NCI-H1694 (cell line): Measurements from ENCODE around the gene REXO5.
A peak's percentile ranks its signal among the peaks of the same experiment; 100 is the strongest.
"Not testable (repeated sequence)": the region's sequence is repeated elsewhere in the genome, so short reads cannot be mapped to it uniquely, and the experiment has no call there.

Experiments
- DNase-seq: peaks from one replicate; lab custom pipeline; 2025; lab: John Stamatoyannopoulos, UW

Gene REXO5

GRCh38 chr16:20803192-20803560 is 3.2 kb upstream of the REXO5 start:
- no peak for DNase-seq

- DNase-seq, result no peak
Measured at GRCh38 chr16:20803561-20804214, 2.6 kb upstream of the REXO5 start.

- DNase-seq, result not testable (repeated sequence)
Measured at GRCh38 chr16:20805684-20806167, 601 bp upstream of the REXO5 start.

- DNase-seq, result no peak
Measured at GRCh38 chr16:20807862-20808261, 1.5 kb downstream of the REXO5 start.

- DNase-seq, result no peak
Measured at GRCh38 chr16:20811889-20812439, 5.6 kb downstream of the REXO5 start.

GRCh38 chr16:20812510-20812909 is 6.2 kb downstream of the REXO5 start:
- DNase-seq, result no peak

GRCh38 chr16:20814784-20815183 is 8.5 kb downstream of the REXO5 start:
- DNase-seq, result peak; percentile 57

- DNase-seq, result no peak
Measured at GRCh38 chr16:20818929-20819585, 12.7 kb downstream of the REXO5 start.

- DNase-seq, result no peak
Measured at GRCh38 chr16:20821682-20822081, 15.4 kb downstream of the REXO5 start.

- no peak for DNase-seq
Measured at GRCh38 chr16:20822521-20823325, 16.4 kb downstream of the REXO5 start.

GRCh38 chr16:20826039-20826566 is 19.8 kb downstream of the REXO5 start:
- DNase-seq, result no peak

- no peak for DNase-seq
Measured at GRCh38 chr16:20829536-20829935, 23.2 kb downstream of the REXO5 start.

- no peak for DNase-seq
Measured at GRCh38 chr16:20830372-20830771, 24.0 kb downstream of the REXO5 start.

GRCh38 chr16:20833086-20833485 is 26.8 kb downstream of the REXO5 start:
- no peak for DNase-seq

GRCh38 chr16:20838240-20838639 is 31.9 kb downstream of the REXO5 start:
- DNase-seq, result no peak

- no peak for DNase-seq
Measured at GRCh38 chr16:20839504-20839903, 33.2 kb downstream of the REXO5 start.

- no peak for DNase-seq
Measured at GRCh38 chr16:20844054-20844453, 37.7 kb downstream of the REXO5 start.

GRCh38 chr16:20844588-20844987 is 38.3 kb downstream of the REXO5 start:
- no peak for DNase-seq

- DNase-seq, result no peak
Measured at GRCh38 chr16:20846030-20846429, 39.7 kb downstream of the REXO5 start.

GRCh38 chr16:20846551-20846950 is 40.2 kb downstream of the REXO5 start:
- DNase-seq, result no peak

- DNase-seq, result no peak
Measured at GRCh38 chr16:20847550-20847949, 41.2 kb downstream of the REXO5 start.
